Breast epithelium (tissue), 3 donors: ENCODE measurements around the gene DEFB131A.
"Not testable (repeated sequence)": the region's sequence is repeated elsewhere in the genome, so short reads cannot be mapped to it uniquely, and the experiment has no call there.

ENCODE experiments used
- CTCF ChIP-seq, 3 donors: fragments of 450-650 bp; IDR thresholded peaks; one replicate each; pipeline ENCODE4 v1.5.1; 2016 to 2017; ENCODE audit warnings: antibody characterized with exemption in 3 of 3, mild to moderate bottlenecking in 3 of 3, moderate library complexity in 3 of 3
- POLR2AphosphoS5 ChIP-seq, 3 donors: sonication (generic); formaldehyde crosslinking; IDR thresholded peaks; one replicate each; pipeline ENCODE4 v1.6.1; 2017; ENCODE audit warnings: antibody characterized with exemption in 3 of 3

GRCh38 chr4:9442355-9442754 lies 1.9 kb upstream of the DEFB131A start:
- not testable (repeated sequence) for TF ChIP-seq CTCF, POLR2AphosphoS5 (IDR thresholded peaks at IDR 0.05)
